ENCODE data around the gene COX8C.
"Not testable (repeated sequence)": the region's sequence is repeated elsewhere in the genome, so short reads cannot be mapped to it uniquely, and the experiment has no call there.

COX8C gene

DNA sequence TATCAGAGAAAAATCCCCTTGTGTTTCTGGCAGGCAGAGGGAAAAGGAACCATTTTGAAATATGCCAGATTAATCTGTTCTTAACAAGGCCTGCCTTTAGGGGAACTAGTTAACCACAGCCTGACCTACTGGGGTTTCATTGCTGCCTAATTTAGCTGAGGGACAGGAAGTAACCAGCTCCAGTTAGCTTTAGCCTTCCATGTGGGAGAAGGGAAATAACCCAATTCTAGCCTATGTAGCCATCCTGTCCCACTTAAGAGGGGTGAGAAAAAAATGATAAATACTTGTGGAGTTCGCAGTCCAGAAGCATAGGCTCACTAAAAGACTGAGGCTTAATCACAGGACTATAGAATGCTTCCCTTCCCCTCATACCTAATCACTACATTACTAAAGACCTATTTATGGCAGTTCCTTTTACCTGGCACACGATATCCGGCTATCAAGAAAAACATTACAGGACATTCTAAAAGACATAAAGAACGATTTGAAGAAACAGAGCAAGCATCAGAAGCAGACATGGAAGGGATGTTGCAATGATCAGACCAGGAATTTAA lies 22.8 kb downstream of the COX8C start:
- no peak for DNase-seq (ENCODE audit: low read depth, low spot score)

DNA sequence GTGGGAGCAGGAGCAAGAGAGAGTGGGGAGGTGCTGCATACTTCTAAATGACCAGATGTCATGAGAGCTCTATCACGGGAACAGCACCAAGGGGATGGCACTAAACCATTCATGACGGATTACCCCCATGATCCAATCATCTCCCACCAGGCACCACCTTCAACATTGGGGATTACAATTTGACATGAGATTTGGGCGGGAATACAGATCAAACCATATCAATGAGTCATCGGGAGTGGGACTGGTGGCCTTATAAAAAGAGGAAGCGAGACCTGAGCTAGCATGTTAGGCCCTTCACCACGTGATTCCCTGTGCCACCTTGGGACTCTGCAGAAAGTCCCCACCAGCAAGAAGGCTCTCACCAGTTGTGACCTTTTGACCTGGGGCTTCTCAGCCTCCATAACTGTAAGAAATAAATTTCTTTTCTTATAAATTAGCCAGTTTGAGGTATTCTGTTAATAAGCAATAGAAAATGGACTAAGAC lies 28.7 kb downstream of the COX8C start:
- DNase-seq (ENCODE audit: low read depth, low spot score), result no peak

DNA sequence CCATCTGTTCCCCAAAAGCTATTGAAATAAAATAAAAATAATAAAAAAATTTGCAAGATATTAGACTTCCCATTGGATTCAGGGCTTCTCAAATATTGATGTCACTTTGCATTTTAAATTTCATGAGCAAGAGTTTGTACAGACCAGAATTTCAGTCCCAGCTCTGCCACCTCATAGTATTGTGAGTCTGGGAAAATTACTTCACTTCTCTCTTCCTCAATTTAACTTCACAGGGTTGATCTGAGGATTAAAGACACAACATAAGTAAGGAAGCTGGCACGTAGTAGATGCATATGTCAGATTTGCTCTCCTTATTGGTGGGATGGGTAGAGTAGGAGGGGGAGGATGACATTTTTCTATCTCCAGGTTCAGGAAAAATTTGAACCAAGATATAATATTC lies 32.8 kb downstream of the COX8C start:
- no peak for DNase-seq (ENCODE audit: low read depth, low spot score)

DNA sequence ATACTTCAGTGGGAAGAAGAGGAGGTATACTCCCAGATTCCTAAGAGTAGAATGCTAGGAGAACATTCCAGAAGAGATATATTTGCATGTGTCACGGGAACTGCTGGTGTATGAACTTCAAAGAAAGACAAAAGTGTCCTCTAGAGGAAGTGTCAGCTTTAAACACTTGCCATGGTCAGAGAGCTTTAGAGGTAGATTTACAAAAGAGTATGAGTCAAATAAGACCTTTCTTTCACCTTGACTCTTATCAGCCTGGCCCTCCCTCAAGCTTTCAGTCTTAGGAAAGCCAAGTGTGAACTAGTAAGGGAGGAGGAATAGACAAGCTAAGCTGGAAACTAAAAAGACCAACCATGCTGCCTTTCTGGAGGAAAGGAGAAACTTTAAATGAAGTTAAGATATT lies 34.7 kb downstream of the COX8C start:
- no peak for DNase-seq (ENCODE audit: low read depth, low spot score)

DNA sequence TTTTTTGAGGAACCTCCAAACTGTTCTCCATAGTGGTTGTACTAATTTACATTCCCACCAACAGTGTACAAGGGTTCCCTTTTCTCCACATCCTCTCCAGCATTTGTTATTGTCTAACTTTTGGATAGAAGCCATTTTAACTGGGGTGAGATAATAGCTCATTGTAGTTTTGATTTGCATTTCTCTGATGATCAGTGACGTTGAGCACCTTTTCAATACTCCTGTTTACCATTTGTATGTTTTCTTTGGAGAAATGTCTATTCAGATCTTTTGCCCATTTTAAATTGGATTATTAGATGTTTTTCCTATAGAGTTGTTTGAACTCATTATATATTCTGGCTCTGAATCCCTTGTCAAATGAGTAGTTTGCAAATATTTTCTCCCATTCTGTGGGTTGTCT lies 37.3 kb downstream of the COX8C start:
- not testable (repeated sequence) for DNase-seq (ENCODE audit: low read depth, low spot score)

DNA sequence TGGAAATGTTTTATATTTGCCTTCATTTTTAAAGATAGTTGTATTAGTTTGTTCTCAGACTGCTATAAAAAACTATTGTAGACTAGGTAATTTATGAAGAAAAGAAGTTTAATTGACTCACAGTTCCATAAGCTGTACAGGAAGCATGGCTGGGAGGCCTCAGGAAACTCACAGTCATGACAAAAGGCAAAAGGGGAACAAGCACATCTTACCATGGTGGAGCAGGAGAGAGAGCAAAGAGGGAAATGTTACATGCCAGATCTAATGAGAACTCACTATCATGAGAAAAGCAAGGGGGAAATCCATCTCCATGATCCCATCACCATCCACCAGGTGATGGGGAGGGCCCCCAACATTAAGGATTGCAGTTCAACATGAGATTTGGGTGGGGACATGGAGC lies 48.2 kb downstream of the COX8C start:
- no peak for DNase-seq (ENCODE audit: low read depth, low spot score)

DNA sequence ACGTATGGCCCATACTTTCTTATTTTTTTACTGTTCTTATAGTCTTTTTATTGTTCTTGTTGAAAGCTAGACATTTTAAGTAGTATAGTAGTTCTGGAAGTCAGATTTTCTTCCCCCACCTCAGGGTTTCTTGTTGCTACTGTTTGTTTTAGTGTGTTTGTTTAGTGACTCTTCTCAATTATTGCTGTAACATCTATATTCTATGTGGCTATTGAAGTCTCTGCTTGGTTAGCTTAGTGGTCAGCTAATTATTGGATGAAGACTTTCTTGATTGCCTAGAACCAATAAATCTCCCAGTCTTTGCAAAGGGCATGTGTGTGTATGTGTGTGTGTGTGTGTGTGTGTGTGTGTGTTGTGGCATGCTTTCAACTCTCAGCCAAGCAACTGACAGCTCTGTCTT lies 49.5 kb downstream of the COX8C start:
- DNase-seq (ENCODE audit: low read depth, low spot score), result no peak
